Mammary epithelial cell (primary cell): ENCODE results near the gene MNT.

Experiments used
- CTCF ChIP-seq, 2 donors: IDR thresholded peaks in 1 of 2; conservative IDR thresholded peaks in 1 of 2; 2 replicates each; pipeline ENCODE4 v1.5.1; 2011 to 2012; ENCODE audit warnings: inconsistent platforms in 2 of 2, low read length in 2 of 2, mild to moderate bottlenecking in 2 of 2, control low read depth in 1 of 2, low read depth in 1 of 2; ENCODE audit not compliant: insufficient read depth in 1 of 2; ENCODE audit errors: extremely low read depth in 1 of 2
- EZH2 ChIP-seq: IDR thresholded peaks from 2 replicates; pipeline ENCODE4 v1.6.1; 2012; ENCODE audit warnings: low read length, inconsistent platforms, borderline replicate concordance

GRCh38 chr17:2379489-2380225, 21.2 kb downstream of the MNT start:
- TF ChIP-seq EZH2 (no peak), CTCF (conservative IDR thresholded peaks at IDR 0.05 in 1 of 2, IDR thresholded peaks at IDR 0.05 in 1 of 2; ENCODE audit: extremely low read depth in 1 of 2, insufficient read depth in 1 of 2, low read depth in 1 of 2, low read length in 2 of 2) (no peak)
